Endothelial cell (in vitro differentiated cells): ENCODE results near the gene SFXN1. TPM values are rescaled to one million over a fixed set of nuclear protein-coding genes. Genes with fewer than 3 reads are reported as not detected.
"Not testable (repeated sequence)": the region's sequence is repeated elsewhere in the genome, so short reads cannot be mapped to it uniquely, and the experiment has no call there.

Experiments
- DNase-seq: peaks from one replicate; pipeline ENCODE4 v3.0.0; 2021; ENCODE audit warnings: low spot score
- H3K27ac Mint-ChIP-seq: one replicate; pipeline ENCODE4 v1.8.0; 2021; ENCODE audit warnings: mixed read lengths, inconsistent platforms; ENCODE audit not compliant: unreplicated experiment
- H3K27me3 Mint-ChIP-seq: one replicate; pipeline ENCODE4 v1.8.0; 2021; ENCODE audit warnings: mild to moderate bottlenecking, moderate library complexity, mixed read lengths, inconsistent platforms; ENCODE audit not compliant: unreplicated experiment
- H3K36me3 Mint-ChIP-seq: one replicate; pipeline ENCODE4 v1.8.0; 2021; ENCODE audit warnings: mild to moderate bottlenecking, low read depth, mixed read lengths, inconsistent platforms; ENCODE audit not compliant: unreplicated experiment
- H3K4me1 Mint-ChIP-seq: one replicate; pipeline ENCODE4 v1.8.0; 2021; ENCODE audit warnings: mild to moderate bottlenecking, mixed read lengths, inconsistent platforms; ENCODE audit not compliant: unreplicated experiment
- H3K4me3 Mint-ChIP-seq: one replicate; pipeline ENCODE4 v1.8.0; 2021; ENCODE audit warnings: mild to moderate bottlenecking, mixed read lengths, inconsistent platforms; ENCODE audit not compliant: unreplicated experiment
- H3K9me3 Mint-ChIP-seq: one replicate; pipeline ENCODE4 v1.8.0; 2021; ENCODE audit warnings: mixed read lengths, inconsistent platforms; ENCODE audit not compliant: unreplicated experiment
- total RNA-seq: library from RNA; stranded (reverse); fragmentation: NEBNext Ultra II Directional; extraction: Animal tissue kit (Norgen Biotek cat#: 25700); gene quantifications from one replicate; pipeline ENCODE4 v1.2.1, GENCODE V29; 2021; ENCODE audit not compliant: unreplicated experiment
- TF ChIP-seq, protein P1 (sequence below): fragments of 200-600 bp; sonication (generic); IDR thresholded peaks from one replicate; pipeline ENCODE4 v1.5.0; 2021; ENCODE audit warnings: antibody characterized with exemption; ENCODE audit not compliant: unreplicated experiment

SFXN1 gene
- total RNA-seq, 1 donor from 2014 or later: 53.9 TPM

DNA sequence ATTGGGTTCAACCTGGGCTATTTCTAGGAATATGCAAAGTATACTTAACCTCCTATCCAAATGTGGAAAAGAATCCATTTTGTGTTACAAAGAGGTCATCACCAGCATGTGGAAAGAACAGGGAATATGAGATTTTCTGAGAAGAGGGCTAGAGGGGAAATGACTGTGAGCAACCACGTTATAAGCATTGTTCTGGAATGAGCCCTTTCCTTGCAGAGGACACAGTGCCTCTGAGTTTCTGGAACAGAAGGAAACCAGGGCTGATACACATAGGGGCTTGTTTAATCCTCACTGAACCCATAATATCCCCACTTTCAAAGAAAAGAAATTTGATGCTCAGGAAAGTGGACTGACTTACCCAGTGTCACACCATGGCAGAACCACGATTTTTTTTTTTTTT is 53.0 kb downstream of the SFXN1 start:
- H3K27ac Mint-ChIP-seq: peak overlapping the region; percentile 64
- TF ChIP-seq, protein P1, sequence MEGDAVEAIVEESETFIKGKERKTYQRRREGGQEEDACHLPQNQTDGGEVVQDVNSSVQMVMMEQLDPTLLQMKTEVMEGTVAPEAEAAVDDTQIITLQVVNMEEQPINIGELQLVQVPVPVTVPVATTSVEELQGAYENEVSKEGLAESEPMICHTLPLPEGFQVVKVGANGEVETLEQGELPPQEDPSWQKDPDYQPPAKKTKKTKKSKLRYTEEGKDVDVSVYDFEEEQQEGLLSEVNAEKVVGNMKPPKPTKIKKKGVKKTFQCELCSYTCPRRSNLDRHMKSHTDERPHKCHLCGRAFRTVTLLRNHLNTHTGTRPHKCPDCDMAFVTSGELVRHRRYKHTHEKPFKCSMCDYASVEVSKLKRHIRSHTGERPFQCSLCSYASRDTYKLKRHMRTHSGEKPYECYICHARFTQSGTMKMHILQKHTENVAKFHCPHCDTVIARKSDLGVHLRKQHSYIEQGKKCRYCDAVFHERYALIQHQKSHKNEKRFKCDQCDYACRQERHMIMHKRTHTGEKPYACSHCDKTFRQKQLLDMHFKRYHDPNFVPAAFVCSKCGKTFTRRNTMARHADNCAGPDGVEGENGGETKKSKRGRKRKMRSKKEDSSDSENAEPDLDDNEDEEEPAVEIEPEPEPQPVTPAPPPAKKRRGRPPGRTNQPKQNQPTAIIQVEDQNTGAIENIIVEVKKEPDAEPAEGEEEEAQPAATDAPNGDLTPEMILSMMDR: no peak
- no peaks in the 10 kb centered on the region for H3K9me3 Mint-ChIP-seq
- peaks cover 3% of the 10 kb centered on the region for H3K36me3 Mint-ChIP-seq
- H3K4me3 Mint-ChIP-seq: no peak overlapping the region
- H3K4me1 Mint-ChIP-seq: peaks cover 9% of the 10 kb centered on the region
- no peak for DNase-seq
- peaks cover 2% of the 10 kb centered on the region for H3K27me3 Mint-ChIP-seq

DNA sequence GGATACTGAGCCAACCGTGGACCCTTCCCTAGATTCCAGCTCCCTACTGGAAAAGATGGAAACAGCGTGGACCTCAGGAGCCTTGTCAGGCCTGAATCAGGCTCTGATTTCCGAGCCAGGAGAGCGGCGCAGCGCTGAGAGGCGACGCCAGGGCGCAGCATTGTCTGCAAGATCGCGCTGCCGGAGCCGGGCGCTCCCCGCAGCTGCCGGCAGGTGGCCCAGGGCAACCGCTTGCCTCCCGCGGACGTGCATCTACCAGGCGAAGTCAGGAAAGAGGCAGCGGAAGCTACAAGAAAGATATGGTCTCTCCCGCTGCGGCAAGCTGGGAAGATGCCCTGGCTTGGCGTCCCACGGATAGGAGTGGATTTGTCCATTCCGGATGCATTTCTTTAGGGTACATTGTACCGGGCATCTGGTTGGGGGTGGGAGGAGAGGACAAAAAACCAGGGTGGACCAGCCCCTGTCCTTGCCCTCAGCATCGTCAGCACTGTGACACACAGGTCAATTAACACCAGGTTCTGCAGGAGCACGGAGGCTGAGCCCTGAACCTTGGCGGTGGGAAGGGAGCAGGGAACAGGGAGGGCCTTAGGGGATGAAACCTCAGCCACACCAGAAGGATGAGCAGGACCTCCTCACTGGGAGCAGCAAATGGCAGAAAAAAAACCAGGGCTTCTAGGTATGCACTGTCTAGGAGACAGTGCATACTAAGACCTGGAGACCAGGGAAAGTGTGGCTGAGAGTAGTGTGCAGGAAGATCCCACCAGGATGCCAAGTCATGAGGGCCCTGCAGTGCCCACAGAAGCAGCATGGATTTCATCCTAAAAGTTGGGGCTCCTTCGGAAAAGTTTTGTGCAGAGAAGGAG is 55.9 kb downstream of the SFXN1 start:
- no peak overlapping the region for H3K27ac Mint-ChIP-seq
- peaks cover 2% of the 10 kb centered on the region for H3K27me3 Mint-ChIP-seq
- peaks cover 9% of the 10 kb centered on the region for H3K4me1 Mint-ChIP-seq
- no peaks in the 10 kb centered on the region for H3K36me3 Mint-ChIP-seq
- no peak overlapping the region for H3K4me3 Mint-ChIP-seq
- TF ChIP-seq, protein P1: peak; percentile 98
- peak; percentile 93 for DNase-seq
- H3K9me3 Mint-ChIP-seq: no peaks in the 10 kb centered on the region

DNA sequence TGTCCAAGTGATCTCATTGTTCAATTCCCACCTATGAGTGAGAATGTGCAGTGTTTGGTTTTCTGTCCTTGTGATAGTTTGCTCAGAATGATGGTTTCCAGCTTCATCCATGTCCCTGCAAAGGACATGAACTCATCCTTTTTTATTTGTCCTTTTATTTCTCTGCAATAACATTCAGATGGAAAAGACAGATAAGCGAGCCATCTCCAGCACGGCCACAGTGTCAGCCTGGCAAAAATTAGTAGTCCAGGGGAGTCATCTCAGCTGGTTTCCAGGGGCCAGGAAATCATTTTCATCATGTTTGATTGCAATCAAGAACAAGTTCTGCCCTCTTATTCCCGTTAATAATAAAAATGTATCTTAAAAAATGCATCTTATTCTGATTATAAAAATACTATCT is 57.0 kb downstream of the SFXN1 start:
- H3K27me3 Mint-ChIP-seq, H3K36me3 Mint-ChIP-seq, H3K9me3 Mint-ChIP-seq, H3K27ac Mint-ChIP-seq, H3K4me1 Mint-ChIP-seq, DNase-seq, H3K4me3 Mint-ChIP-seq: not testable (repeated sequence)

DNA sequence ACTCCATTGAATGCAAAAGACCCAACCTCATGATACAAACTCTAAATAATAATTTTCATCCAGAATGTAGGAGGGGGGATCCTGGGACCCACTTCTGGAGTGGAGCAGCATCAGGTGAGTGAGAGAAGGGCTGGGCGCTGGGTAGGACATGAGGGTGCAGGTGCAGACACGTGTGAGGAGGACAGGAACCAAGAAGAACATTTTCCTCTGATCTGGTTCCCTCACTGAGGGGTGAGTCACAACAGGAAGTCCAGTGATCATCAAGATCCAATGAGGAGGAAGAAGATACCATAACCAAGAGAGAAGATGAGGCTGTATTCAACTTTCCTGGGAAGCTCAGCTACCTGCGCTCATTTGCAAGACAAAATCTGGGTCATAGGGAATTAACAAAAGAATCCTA is 57.4 kb downstream of the SFXN1 start:
- TF ChIP-seq, protein P1: no peak
- Mint-ChIP-seq H3K9me3 (no peaks in the 10 kb centered on the region), H3K27me3 (peaks cover 2% of the 10 kb centered on the region), H3K4me3 (no peak overlapping the region), H3K4me1 (peaks cover 9% of the 10 kb centered on the region), H3K36me3 (no peaks in the 10 kb centered on the region), H3K27ac (no peak overlapping the region)
- no peak for DNase-seq

DNA sequence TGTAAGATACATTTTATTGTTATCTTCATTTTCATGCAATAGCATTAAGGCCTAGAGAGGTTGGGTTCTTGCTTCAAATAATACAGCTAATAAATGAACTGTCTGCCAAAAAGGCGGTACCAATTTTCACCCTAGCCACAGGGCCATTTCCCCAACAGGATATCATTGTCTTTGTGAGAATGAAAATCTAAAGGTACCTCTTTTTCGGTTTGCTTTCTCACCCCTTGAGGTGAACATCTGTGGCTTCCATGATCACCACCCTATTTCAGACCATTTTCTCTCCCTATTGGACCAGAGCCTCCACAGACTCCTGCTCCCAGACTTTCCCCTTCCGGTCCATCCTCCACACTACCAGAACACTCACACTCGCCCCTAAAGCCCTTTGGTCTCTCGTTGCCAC is 60.2 kb downstream of the SFXN1 start:
- H3K4me1 Mint-ChIP-seq: peaks cover 16% of the 10 kb centered on the region
- TF ChIP-seq, protein P1: no peak
- no peaks in the 10 kb centered on the region for H3K9me3 Mint-ChIP-seq
- H3K4me3 Mint-ChIP-seq: no peak overlapping the region
- no peak for DNase-seq
- H3K27me3 Mint-ChIP-seq: peaks cover 2% of the 10 kb centered on the region
- H3K36me3 Mint-ChIP-seq: no peaks in the 10 kb centered on the region
- H3K27ac Mint-ChIP-seq: no peak overlapping the region
